ENCODE results near the gene RABGAP1L.

DNA sequence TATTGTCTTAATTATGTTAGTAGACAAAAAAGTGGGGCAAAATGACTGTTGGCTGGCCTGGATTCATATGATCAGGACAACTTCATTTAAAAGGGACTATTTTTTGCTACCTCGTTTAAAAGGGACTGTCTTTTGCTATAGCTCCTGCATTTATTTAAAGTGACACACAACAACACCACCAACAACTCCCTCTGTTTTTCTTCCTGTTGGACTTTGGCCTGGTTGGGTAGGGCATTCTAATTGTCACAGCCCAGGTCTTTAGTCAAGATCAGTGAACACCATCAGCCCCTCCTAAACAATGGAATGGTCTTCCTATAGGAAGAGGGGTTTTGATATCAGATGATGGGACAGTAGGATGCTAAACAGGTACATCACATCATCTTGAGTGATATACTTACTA is 530.2 kb downstream of the RABGAP1L start:
- no peak for TF ChIP-seq JUNB (IDR thresholded peaks at IDR 0.05)
- TF ChIP-seq EP300 (IDR thresholded peaks at IDR 0.05; ENCODE audit: borderline replicate concordance in 1 of 2, control insufficient read depth in 1 of 2, low read depth in 2 of 2, low read length in 2 of 2): no peak
- TF ChIP-seq RUNX3 (IDR thresholded peaks at IDR 0.05; ENCODE audit: low read length): no peak
- TF ChIP-seq, protein P1, sequence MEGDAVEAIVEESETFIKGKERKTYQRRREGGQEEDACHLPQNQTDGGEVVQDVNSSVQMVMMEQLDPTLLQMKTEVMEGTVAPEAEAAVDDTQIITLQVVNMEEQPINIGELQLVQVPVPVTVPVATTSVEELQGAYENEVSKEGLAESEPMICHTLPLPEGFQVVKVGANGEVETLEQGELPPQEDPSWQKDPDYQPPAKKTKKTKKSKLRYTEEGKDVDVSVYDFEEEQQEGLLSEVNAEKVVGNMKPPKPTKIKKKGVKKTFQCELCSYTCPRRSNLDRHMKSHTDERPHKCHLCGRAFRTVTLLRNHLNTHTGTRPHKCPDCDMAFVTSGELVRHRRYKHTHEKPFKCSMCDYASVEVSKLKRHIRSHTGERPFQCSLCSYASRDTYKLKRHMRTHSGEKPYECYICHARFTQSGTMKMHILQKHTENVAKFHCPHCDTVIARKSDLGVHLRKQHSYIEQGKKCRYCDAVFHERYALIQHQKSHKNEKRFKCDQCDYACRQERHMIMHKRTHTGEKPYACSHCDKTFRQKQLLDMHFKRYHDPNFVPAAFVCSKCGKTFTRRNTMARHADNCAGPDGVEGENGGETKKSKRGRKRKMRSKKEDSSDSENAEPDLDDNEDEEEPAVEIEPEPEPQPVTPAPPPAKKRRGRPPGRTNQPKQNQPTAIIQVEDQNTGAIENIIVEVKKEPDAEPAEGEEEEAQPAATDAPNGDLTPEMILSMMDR (IDR thresholded peaks at IDR 0.05 in 2 of 3, conservative IDR thresholded peaks at IDR 0.05 in 1 of 3; ENCODE audit: control insufficient read depth in 2 of 3, extremely low read depth in 1 of 3, insufficient read depth in 1 of 3, low read depth in 3 of 3, low read length in 3 of 3): no peak
- no peak for TF ChIP-seq EZH2 (IDR thresholded peaks at IDR 0.05; ENCODE audit: borderline replicate concordance, control insufficient read depth, low read depth, low read length)
- no peak for TF ChIP-seq CHD4 (IDR thresholded peaks at IDR 0.05)
- TF ChIP-seq HCFC1 (IDR thresholded peaks at IDR 0.05; ENCODE audit: low read length): no peak

All from GM12878 (cell line).